ENCODE results near the gene EML4.
"Not testable (repeated sequence)": the region's sequence is repeated elsewhere in the genome, so short reads cannot be mapped to it uniquely, and the experiment has no call there.

EML4 gene

DNA sequence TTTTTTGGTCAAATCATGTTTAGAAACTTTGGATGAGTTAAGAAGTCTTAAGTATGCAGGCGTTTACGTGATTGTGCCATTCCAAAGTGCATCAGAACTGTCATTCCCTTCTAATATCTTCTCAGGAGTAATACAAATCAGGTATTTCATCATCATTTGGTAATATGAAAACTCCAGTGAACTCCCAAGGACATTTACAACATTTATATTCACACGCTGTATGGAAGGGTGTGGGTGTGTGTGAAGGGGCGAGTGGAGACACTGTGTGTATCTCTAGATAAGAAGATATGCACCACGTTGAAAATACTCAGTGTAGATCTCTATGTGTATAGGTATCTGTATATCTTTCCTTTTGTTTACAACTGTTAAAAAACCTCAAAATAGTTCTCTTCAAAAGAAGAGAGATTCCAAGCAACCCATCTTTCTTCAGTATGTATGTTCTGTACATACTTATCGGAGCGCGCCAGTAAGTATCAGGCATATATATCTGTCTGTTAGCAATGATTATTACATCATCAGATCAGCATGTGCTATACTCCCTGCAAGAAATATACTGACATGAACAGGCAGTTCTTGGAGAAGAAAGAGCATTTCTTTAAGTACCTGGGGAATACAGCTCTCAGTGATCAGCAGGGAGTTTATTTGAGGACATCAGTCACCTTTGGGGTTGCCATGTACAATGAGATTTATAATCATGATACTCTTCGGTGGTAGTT is 162.6 kb downstream of the EML4 start:
- no peak overlapping the region for H3K27ac ChIP-seq
- TF ChIP-seq, protein P1, sequence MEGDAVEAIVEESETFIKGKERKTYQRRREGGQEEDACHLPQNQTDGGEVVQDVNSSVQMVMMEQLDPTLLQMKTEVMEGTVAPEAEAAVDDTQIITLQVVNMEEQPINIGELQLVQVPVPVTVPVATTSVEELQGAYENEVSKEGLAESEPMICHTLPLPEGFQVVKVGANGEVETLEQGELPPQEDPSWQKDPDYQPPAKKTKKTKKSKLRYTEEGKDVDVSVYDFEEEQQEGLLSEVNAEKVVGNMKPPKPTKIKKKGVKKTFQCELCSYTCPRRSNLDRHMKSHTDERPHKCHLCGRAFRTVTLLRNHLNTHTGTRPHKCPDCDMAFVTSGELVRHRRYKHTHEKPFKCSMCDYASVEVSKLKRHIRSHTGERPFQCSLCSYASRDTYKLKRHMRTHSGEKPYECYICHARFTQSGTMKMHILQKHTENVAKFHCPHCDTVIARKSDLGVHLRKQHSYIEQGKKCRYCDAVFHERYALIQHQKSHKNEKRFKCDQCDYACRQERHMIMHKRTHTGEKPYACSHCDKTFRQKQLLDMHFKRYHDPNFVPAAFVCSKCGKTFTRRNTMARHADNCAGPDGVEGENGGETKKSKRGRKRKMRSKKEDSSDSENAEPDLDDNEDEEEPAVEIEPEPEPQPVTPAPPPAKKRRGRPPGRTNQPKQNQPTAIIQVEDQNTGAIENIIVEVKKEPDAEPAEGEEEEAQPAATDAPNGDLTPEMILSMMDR (IDR thresholded peaks at IDR 0.05; ENCODE audit: low read depth, low read length) = no peak
- H3K36me3 ChIP-seq = peaks cover 57% of the 10 kb centered on the region

DNA sequence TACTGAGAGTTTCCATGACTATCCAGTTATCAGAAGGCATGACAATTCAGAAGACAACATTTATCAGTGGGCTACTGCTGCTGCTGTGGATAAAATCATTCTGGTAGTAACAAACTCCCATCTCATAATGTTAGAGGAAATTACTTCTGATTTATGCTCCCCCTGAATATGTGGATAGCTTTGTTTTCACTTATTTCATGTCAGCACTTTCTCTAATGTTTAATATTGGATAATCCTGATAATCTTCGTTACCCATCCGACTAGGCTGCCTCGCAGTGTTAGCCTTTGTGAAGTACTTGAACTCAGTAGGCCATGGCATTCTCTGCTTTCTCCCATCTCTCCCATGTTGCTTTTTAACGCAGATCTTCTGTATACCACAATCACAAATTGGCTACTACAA is 163.4 kb downstream of the EML4 start:
- Histone ChIP-seq H3K27me3 (ENCODE audit: insufficient read depth, low read depth, severe bottlenecking) (no peaks in the 10 kb centered on the region), H3K4me3 (ENCODE audit: low read depth, low read length) (no peak overlapping the region), H3K36me3 (peaks cover 56% of the 10 kb centered on the region), H3K9me3 (ENCODE audit: severe bottlenecking) (peaks cover 3% of the 10 kb centered on the region), H3K27ac (no peak overlapping the region)
- TF ChIP-seq, protein P1 (IDR thresholded peaks at IDR 0.05; ENCODE audit: low read depth, low read length) = no peak
- no peak for DNase-seq

More for the DNA sequence above, 162.6 kb downstream of the EML4 start:
- no peak for DNase-seq
- H3K27me3 ChIP-seq (ENCODE audit: insufficient read depth, low read depth, severe bottlenecking) = no peaks in the 10 kb centered on the region
- no peaks in the 10 kb centered on the region for H3K9me3 ChIP-seq (ENCODE audit: severe bottlenecking)
- H3K4me3 ChIP-seq (ENCODE audit: low read depth, low read length) = no peak overlapping the region

DNA sequence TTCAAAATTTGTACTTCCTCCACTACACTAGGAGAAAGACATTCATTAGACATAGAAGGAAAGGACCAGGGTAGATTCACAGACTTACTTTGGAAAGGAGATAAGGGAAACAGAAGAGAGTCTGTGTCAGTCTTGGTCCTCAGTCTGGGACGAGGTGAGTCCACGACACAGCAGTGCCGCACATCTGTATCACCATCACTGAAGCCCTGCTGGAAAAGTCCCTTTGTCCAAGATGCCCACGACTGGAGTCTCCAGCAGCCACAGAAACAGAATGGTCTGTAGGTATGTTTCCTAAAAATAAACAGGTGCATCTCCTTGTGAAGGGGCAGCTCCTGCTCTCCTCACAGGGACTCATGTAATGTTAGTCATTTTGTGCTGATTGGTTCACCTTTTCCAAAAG is 164.4 kb downstream of the EML4 start:
- DNase-seq = no peak
- Histone ChIP-seq H3K4me3 (ENCODE audit: low read depth, low read length) (no peak overlapping the region), H3K36me3 (peaks cover 61% of the 10 kb centered on the region)

DNA sequence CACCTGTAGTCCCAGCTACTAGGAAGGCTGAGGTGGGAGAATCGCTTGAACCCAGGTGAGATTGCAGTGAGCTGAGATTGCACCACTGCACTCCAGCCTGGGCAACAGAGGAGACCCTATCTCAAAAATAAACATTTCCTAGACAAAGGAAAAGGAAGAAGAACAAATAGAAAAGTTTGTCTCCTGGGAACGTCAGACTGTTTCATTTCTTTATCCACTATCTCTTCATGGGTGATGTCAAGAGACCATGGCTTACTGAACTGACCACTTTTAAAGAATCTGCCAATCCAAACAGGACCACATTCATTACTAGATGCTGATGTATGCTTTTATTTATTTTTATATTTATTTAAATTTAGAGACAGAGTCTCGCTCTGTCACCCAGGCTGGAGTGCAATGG is 165.1 kb downstream of the EML4 start:
- Histone ChIP-seq H3K27me3 (ENCODE audit: insufficient read depth, low read depth, severe bottlenecking) (no peaks in the 10 kb centered on the region), H3K9me3 (ENCODE audit: severe bottlenecking) (peaks cover 3% of the 10 kb centered on the region), H3K27ac (no peak overlapping the region), H3K4me3 (ENCODE audit: low read depth, low read length) (no peak overlapping the region), H3K36me3 (peaks cover 58% of the 10 kb centered on the region)
- TF ChIP-seq, protein P1 (IDR thresholded peaks at IDR 0.05; ENCODE audit: low read depth, low read length) = no peak
- DNase-seq = no peak

More for the DNA sequence above, 164.4 kb downstream of the EML4 start:
- Histone ChIP-seq H3K9me3 (ENCODE audit: severe bottlenecking) (peaks cover 3% of the 10 kb centered on the region), H3K27ac (no peak overlapping the region), H3K27me3 (ENCODE audit: insufficient read depth, low read depth, severe bottlenecking) (no peaks in the 10 kb centered on the region)
- TF ChIP-seq, protein P1 (IDR thresholded peaks at IDR 0.05; ENCODE audit: low read depth, low read length) = no peak

DNA sequence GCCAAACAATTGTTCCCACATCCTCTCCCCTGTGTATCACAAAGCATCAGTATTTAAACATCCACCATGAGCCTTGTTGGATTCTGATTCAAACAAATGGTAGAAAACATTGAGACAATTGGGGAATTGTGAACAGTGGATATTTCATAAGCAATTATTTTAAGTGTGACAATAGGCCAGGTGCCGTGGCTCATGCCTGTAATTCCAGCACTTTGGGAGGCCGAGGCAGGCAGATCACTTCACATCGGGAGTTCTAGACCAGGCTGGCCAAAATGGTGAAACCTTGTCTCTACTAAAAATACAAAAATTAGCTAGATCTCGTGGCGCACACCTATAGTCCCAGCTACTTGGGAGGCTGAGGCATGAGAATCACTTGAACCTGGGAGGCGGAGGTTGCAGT is 165.7 kb downstream of the EML4 start:
- not testable (repeated sequence) for DNase-seq; H3K4me3 ChIP-seq (ENCODE audit: low read depth, low read length); H3K27ac ChIP-seq; H3K9me3 ChIP-seq (ENCODE audit: severe bottlenecking); H3K27me3 ChIP-seq (ENCODE audit: insufficient read depth, low read depth, severe bottlenecking)
- H3K36me3 ChIP-seq = peaks cover 51% of the 10 kb centered on the region

DNA sequence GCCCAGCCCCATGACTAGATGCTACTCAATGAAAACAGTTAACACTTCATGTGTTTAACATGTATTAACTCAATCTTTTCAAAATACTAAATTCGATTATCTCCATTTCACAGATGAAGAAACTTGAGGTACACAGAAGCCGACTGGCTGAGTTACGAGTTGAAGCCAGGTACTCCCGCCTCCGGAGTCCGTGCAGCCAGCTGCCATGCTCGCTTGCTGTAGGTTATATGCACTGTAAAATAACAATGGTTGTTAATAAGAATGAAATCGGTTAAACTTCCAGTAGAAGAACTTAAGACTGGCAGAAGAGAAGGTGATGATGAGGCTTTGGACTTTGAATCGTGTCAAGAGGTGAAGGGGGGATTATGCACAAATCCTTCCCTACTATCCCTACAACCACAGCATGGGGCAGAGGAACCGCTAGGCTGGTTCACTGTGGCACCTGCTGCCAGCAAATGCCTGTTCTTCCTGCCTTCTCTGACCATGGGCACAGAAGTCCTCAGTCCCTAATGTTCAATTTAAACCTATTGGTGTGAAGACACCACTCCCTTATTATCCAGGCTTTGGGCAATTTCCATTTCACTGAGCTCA is 166.5 kb downstream of the EML4 start:
- H3K9me3 ChIP-seq (ENCODE audit: severe bottlenecking) = peaks cover 3% of the 10 kb centered on the region
- TF ChIP-seq, protein P1 (IDR thresholded peaks at IDR 0.05; ENCODE audit: low read depth, low read length) = no peak
- DNase-seq = no peak
- H3K36me3 ChIP-seq = peaks cover 49% of the 10 kb centered on the region
- H3K27ac ChIP-seq = no peak overlapping the region
- H3K27me3 ChIP-seq (ENCODE audit: insufficient read depth, low read depth, severe bottlenecking) = no peaks in the 10 kb centered on the region
- no peak overlapping the region for H3K4me3 ChIP-seq (ENCODE audit: low read depth, low read length)
